Fibroblast of lung (primary cell): ENCODE data around the gene RNF20.

Experiments
- CTCF ChIP-seq, 2 donors: IDR thresholded peaks in 1 of 2; conservative IDR thresholded peaks in 1 of 2; 1 replicate in 1 of 2; 2 replicates in 1 of 2; pipeline ENCODE4 v1.5.1; 2011 to 2012; ENCODE audit warnings: low read length in 2 of 2, control low read depth in 1 of 2, inconsistent platforms in 1 of 2, low read depth in 1 of 2, mild to moderate bottlenecking in 1 of 2
- EZH2 ChIP-seq: IDR thresholded peaks from 2 replicates; pipeline ENCODE4 v1.5.1; 2012; ENCODE audit warnings: low read length, control low read depth, mild to moderate bottlenecking; ENCODE audit errors: missing control alignments

DNA sequence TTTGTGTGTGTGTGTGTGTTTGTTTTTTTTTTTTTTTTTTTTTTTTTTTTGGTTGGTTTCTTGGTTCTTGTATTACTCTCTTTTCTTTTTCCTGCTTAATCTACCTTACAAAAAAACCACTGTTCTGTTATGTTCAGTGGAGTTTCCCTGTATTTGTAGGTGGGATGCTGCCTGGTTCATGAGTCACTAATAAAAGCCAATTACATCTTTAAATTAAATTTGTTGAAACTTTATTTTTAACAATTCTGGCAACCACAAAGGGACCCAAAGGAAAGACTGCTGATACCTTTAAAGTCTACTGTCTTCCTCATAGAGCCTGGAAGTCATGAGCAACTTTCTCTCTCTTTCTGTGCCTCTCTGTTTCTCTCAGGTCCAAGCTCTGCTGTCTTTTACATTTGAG, 29.5 kb upstream of the RNF20 start:
- TF ChIP-seq CTCF (conservative IDR thresholded peaks at IDR 0.05 in 1 of 2, IDR thresholded peaks at IDR 0.05 in 1 of 2; ENCODE audit: low read depth in 1 of 2, low read length in 2 of 2), result no peak
- no peak for TF ChIP-seq EZH2
